Colonic mucosa (tissue), 4 donors: ENCODE measurements around the gene COMMD1. TPM values are rescaled to one million over a fixed set of nuclear protein-coding genes. Genes with fewer than 3 reads are reported as not detected.

Source experiments
- DNase-seq: peaks from one replicate; pipeline ENCODE4 v3.0.0-alpha.2; 2020
- H3K27ac ChIP-seq: fragments of 200-600 bp; one replicate; pipeline ENCODE4 v1.8.0; 2021
- H3K27me3 ChIP-seq: fragments of 200-600 bp; one replicate; pipeline ENCODE4 v1.8.0; 2021
- H3K36me3 ChIP-seq: fragments of 200-600 bp; one replicate; pipeline ENCODE4 v1.8.0; 2021
- H3K4me1 ChIP-seq: fragments of 200-600 bp; one replicate; pipeline ENCODE4 v1.8.0; 2021; ENCODE audit warnings: mild to moderate bottlenecking
- H3K4me3 ChIP-seq: fragments of 200-600 bp; one replicate; pipeline ENCODE4 v1.8.0; 2021
- H3K9ac ChIP-seq, 2 donors: one replicate each; pipeline ENCODE4 v1.7.0; 2013; ENCODE audit warnings: control low read depth in 2 of 2, low read depth in 2 of 2, low read length in 2 of 2
- H3K9me3 ChIP-seq: fragments of 200-600 bp; one replicate; pipeline ENCODE4 v1.8.0; 2021
- intact Hi-C: fragments of 100-400 bp; cut with DNase I; formaldehyde crosslinking; loops from one replicate; pipeline ENCODE4 v1.14.1; 2022
- total RNA-seq, 2 donors: library from RNA; stranded (reverse); fragmentation: NEBNext Ultra II Directional in 1 of 2; extraction: Animal tissue kit (Norgen Biotek cat#: 25700) in 1 of 2; gene quantifications; one replicate each; pipeline ENCODE4 v1.2.1, GENCODE V29; 2021
- TF ChIP-seq, protein P1 (sequence below): fragments of 200-600 bp; IDR thresholded peaks from one replicate; pipeline ENCODE4 v1.8.0; 2022; ENCODE audit warnings: antibody characterized with exemption, mild to moderate bottlenecking
- donor health status: healthy.
- donor health status: DM: no; HTN: no; CAD: no.
- donor health status: DM: no; HTN: no; CAD: no.

COMMD1 gene
- total RNA-seq, 2 donors from 2014 or later: 22.2 to 24.4 TPM

DNA sequence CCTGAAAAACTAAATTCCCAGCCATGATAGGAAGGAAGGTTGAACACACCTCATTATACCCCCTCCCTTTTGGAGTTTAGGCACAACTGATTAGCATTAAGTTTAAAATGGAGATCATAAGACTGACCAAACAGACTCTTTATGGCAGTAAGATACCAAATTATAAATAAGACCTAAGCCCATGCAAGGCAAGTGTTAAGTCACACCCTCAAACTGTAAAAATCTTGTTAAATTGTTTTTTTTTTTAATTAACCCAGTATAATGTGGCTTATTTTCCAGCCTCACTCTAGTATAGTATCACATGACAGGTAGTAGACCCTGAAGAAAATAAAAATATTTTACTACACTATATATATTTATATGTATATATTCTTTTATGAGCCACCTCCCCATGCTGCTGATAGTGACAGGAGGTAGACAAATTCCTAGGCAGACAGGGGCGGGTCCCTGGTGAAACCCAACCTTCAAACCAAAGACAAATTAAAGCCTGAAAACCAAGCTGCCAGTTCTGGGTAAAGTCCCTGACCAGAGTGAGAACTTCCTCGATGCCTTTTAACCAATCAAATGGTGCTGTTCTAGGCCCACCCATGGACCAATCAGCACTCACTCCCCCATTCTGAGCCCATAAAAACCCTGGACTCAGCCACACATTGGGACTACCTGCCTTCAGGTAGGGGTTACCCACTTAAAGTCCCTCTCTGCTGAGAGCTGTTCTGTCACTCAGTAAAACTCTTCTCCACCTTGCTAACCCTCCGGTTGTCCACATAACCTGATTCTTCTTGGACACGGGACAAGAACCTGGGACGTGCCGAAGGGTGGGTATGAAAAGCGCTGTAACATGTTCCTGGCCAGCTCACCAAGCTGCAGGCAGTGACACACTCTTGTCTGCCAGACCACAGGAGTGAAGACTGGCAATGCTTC, 166.5 kb downstream of the COMMD1 start:
- intact Hi-C loops: no loop called here
- TF ChIP-seq, protein P1, sequence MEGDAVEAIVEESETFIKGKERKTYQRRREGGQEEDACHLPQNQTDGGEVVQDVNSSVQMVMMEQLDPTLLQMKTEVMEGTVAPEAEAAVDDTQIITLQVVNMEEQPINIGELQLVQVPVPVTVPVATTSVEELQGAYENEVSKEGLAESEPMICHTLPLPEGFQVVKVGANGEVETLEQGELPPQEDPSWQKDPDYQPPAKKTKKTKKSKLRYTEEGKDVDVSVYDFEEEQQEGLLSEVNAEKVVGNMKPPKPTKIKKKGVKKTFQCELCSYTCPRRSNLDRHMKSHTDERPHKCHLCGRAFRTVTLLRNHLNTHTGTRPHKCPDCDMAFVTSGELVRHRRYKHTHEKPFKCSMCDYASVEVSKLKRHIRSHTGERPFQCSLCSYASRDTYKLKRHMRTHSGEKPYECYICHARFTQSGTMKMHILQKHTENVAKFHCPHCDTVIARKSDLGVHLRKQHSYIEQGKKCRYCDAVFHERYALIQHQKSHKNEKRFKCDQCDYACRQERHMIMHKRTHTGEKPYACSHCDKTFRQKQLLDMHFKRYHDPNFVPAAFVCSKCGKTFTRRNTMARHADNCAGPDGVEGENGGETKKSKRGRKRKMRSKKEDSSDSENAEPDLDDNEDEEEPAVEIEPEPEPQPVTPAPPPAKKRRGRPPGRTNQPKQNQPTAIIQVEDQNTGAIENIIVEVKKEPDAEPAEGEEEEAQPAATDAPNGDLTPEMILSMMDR: no peak
- no peak overlapping the region for H3K27ac ChIP-seq
- no peaks in the 10 kb centered on the region for H3K36me3 ChIP-seq
- no peaks in the 10 kb centered on the region for H3K27me3 ChIP-seq
- H3K9me3 ChIP-seq: no peaks in the 10 kb centered on the region
- H3K4me1 ChIP-seq: no peaks in the 10 kb centered on the region
- no peak for DNase-seq
- H3K9ac ChIP-seq: no peak overlapping the region
- H3K4me3 ChIP-seq: no peak overlapping the region

DNA sequence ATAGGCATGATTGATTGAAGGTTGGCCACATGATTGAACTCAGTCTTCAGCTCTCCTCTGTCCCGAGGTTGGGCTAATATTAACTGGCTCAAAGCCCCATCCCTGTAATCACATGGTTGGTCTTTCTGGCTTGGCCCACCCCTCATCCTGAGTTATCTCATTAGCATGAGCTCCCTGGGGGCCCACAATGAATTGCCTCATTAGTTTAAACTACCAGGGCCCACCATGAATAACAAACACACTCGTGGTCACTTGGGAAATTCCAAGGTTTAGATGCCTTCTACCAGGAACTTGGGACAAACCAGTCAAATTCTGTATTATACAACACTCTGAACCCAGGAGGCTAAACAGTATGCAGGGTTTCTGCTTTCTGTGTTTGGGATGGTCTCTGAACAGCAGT, 168.8 kb downstream of the COMMD1 start:
- Histone ChIP-seq H3K4me3 (no peak overlapping the region), H3K36me3 (no peaks in the 10 kb centered on the region), H3K27ac (no peak overlapping the region), H3K9ac (no peak overlapping the region), H3K27me3 (no peaks in the 10 kb centered on the region), H3K9me3 (no peaks in the 10 kb centered on the region), H3K4me1 (no peaks in the 10 kb centered on the region)
- TF ChIP-seq, protein P1: no peak
- intact Hi-C loops: no loop called here
- DNase-seq: no peak

DNA sequence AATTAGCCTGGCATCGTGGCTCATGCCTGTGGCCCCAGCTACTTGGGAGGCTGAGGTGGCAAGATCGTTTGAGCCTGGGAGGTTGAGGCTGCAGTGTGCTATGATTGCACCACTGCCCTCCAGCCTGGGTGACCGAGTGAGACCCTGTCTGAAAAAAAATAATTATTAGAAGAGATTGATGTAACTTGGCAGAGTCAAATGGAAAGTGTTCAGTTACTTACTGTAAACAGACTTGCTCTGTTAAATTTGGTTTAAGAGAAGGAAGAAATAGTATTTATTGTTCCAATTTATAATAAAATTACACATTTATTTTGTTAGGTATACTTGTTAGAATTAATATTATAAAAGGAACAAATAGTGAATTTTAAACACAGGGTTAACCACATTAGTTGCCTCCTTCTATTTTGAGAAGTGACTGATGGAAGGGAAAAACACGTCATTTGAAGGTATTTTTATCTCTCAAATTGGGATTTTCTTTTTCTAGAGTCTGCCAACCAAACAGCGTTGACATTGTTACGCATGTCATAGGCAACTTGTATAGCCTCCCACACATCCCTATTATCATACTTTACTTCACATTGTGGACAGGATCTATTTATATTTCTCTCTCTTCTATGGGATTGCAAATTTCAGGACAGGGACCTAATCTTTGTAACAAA, 171.6 kb downstream of the COMMD1 start:
- H3K27me3 ChIP-seq: no peaks in the 10 kb centered on the region
- intact Hi-C loops: no loop called here
- no peaks in the 10 kb centered on the region for H3K4me1 ChIP-seq
- no peak overlapping the region for H3K27ac ChIP-seq
- no peaks in the 10 kb centered on the region for H3K9me3 ChIP-seq
- no peak overlapping the region for H3K4me3 ChIP-seq
- TF ChIP-seq, protein P1: no peak
- H3K9ac ChIP-seq: no peak overlapping the region
- DNase-seq: no peak
- no peaks in the 10 kb centered on the region for H3K36me3 ChIP-seq

DNA sequence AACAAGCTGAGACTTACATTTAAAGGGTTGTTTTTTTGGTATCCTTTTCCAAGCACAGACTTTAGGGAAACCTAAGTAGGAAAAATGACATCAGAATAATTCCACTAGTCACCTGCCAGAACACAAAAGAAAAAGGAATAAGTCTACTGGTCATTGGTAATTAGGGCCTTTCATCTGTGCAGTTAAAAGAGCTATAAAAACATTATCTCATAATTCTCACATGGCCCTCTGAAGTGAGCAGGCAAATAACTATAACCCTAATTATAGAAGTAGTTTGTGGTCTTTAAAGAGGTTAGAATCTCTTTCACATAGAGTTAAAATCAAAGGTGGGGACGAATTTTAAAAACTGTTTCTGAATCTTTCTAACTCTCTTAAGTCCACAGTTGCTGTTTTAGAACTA, 179.3 kb downstream of the COMMD1 start:
- Histone ChIP-seq H3K9ac (no peak overlapping the region), H3K27me3 (no peaks in the 10 kb centered on the region), H3K4me3 (no peak overlapping the region), H3K9me3 (no peaks in the 10 kb centered on the region), H3K4me1 (no peaks in the 10 kb centered on the region), H3K36me3 (no peaks in the 10 kb centered on the region), H3K27ac (no peak overlapping the region)
- intact Hi-C loops: no loop called here
- DNase-seq: no peak
- TF ChIP-seq, protein P1: no peak

DNA sequence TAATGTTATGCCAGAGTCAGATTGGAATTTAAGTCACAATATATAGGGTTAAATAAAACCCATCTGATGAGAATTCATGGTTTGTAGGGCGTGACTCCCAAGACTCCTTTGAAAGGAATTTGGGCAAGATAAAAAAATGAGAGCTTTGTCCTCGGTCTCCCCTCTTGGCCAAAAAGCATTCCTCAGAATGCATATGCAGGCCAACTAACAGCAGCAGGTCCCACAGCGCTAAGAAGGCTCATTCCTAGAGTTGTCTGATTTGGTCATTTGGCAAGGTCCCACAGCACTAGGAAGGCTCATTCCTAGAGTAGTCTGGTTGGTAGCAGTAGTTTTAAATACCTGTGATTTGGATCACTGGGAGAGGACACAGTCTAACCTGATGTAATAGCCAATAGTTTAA, 184.2 kb downstream of the COMMD1 start:
- Histone ChIP-seq H3K9ac (no peak overlapping the region), H3K27ac (no peak overlapping the region), H3K4me3 (no peak overlapping the region), H3K27me3 (no peaks in the 10 kb centered on the region), H3K4me1 (no peaks in the 10 kb centered on the region), H3K36me3 (no peaks in the 10 kb centered on the region), H3K9me3 (no peaks in the 10 kb centered on the region)
- TF ChIP-seq, protein P1: no peak
- DNase-seq: no peak
- intact Hi-C loops: no loop called here
